ENCODE measurements around the gene SENP2. TPM values are rescaled to one million over a fixed set of nuclear protein-coding genes. Genes with fewer than 3 reads are reported as not detected.
A peak's percentile ranks its signal among the peaks of the same experiment; 100 is the strongest.

Gene SENP2
- total RNA-seq, 1 donor = 24.6 TPM

- H3K9me3 ChIP-seq (ENCODE audit: low read depth, low read length) = no peaks in the 10 kb centered on the region
- H3K79me2 ChIP-seq (ENCODE audit: insufficient read depth, low read length) = no peaks in the 10 kb centered on the region
- H3K4me1 ChIP-seq (ENCODE audit: insufficient read depth, low read length) = peaks cover 15% of the 10 kb centered on the region
- H4K20me1 ChIP-seq (ENCODE audit: insufficient read depth, low read length) = no peaks in the 10 kb centered on the region
- no peaks in the 10 kb centered on the region for H3K36me3 ChIP-seq (ENCODE audit: insufficient read depth, low read length)
- H3K4me3 ChIP-seq (ENCODE audit: insufficient read depth, low read length) = no peak overlapping the region
- no peak overlapping the region for H3K4me2 ChIP-seq (ENCODE audit: insufficient read depth, low read length)
- TF ChIP-seq CTCF (IDR thresholded peaks at IDR 0.05; ENCODE audit: extremely low read depth, low read depth, low read length) = no peak
- DNase-seq (ENCODE audit: insufficient read length, low spot score, missing footprints) = no peak
- H2AFZ ChIP-seq (ENCODE audit: low read length) = no peak overlapping the region
- peaks cover 5% of the 10 kb centered on the region for H3K27me3 ChIP-seq (ENCODE audit: insufficient read depth, low read length)
- no peak overlapping the region for H3K27ac ChIP-seq (ENCODE audit: low read depth, low read length)
These were observed 25.4 kb upstream of the SENP2 start for GRCh38 chr3:185560676-185561075.

- Histone ChIP-seq H3K36me3 (ENCODE audit: insufficient read depth, low read length) (no peaks in the 10 kb centered on the region), H4K20me1 (ENCODE audit: insufficient read depth, low read length) (no peaks in the 10 kb centered on the region), H3K27ac (ENCODE audit: low read depth, low read length) (no peak overlapping the region), H3K79me2 (ENCODE audit: insufficient read depth, low read length) (no peaks in the 10 kb centered on the region), H3K9me3 (ENCODE audit: low read depth, low read length) (no peaks in the 10 kb centered on the region), H3K4me1 (ENCODE audit: insufficient read depth, low read length) (peaks cover 15% of the 10 kb centered on the region), H3K4me2 (ENCODE audit: insufficient read depth, low read length) (peak overlapping the region; percentile 18), H3K4me3 (ENCODE audit: insufficient read depth, low read length) (no peak overlapping the region), H2AFZ (ENCODE audit: low read length) (peak overlapping the region; percentile 50), H3K27me3 (ENCODE audit: insufficient read depth, low read length) (peaks cover 5% of the 10 kb centered on the region)
- no peak for DNase-seq (ENCODE audit: insufficient read length, low spot score, missing footprints)
- no peak for TF ChIP-seq CTCF (IDR thresholded peaks at IDR 0.05; ENCODE audit: extremely low read depth, low read depth, low read length)
These were observed 24.6 kb upstream of the SENP2 start for GRCh38 chr3:185561374-185561943.

- H3K27me3 ChIP-seq (ENCODE audit: insufficient read depth, low read length) = peaks cover 5% of the 10 kb centered on the region
- no peaks in the 10 kb centered on the region for H4K20me1 ChIP-seq (ENCODE audit: insufficient read depth, low read length)
- TF ChIP-seq CTCF (IDR thresholded peaks at IDR 0.05; ENCODE audit: extremely low read depth, low read depth, low read length) = no peak
- no peak for DNase-seq (ENCODE audit: insufficient read length, low spot score, missing footprints)
- no peak overlapping the region for H3K4me3 ChIP-seq (ENCODE audit: insufficient read depth, low read length)
- H2AFZ ChIP-seq (ENCODE audit: low read length) = peak overlapping the region; percentile 35
- H3K79me2 ChIP-seq (ENCODE audit: insufficient read depth, low read length) = no peaks in the 10 kb centered on the region
- H3K4me2 ChIP-seq (ENCODE audit: insufficient read depth, low read length) = peak overlapping the region; percentile 18
- H3K4me1 ChIP-seq (ENCODE audit: insufficient read depth, low read length) = peaks cover 15% of the 10 kb centered on the region
- H3K9me3 ChIP-seq (ENCODE audit: low read depth, low read length) = no peaks in the 10 kb centered on the region
- H3K36me3 ChIP-seq (ENCODE audit: insufficient read depth, low read length) = no peaks in the 10 kb centered on the region
- H3K27ac ChIP-seq (ENCODE audit: low read depth, low read length) = no peak overlapping the region
These were observed 24.1 kb upstream of the SENP2 start for GRCh38 chr3:185561958-185562357.

- Histone ChIP-seq H3K36me3 (ENCODE audit: insufficient read depth, low read length) (no peaks in the 10 kb centered on the region), H3K4me1 (ENCODE audit: insufficient read depth, low read length) (no peaks in the 10 kb centered on the region), H3K27me3 (ENCODE audit: insufficient read depth, low read length) (no peaks in the 10 kb centered on the region), H3K9me3 (ENCODE audit: low read depth, low read length) (no peaks in the 10 kb centered on the region), H4K20me1 (ENCODE audit: insufficient read depth, low read length) (no peaks in the 10 kb centered on the region), H2AFZ (ENCODE audit: low read length) (no peak overlapping the region), H3K27ac (ENCODE audit: low read depth, low read length) (no peak overlapping the region), H3K4me2 (ENCODE audit: insufficient read depth, low read length) (no peak overlapping the region), H3K4me3 (ENCODE audit: insufficient read depth, low read length) (no peak overlapping the region), H3K79me2 (ENCODE audit: insufficient read depth, low read length) (no peaks in the 10 kb centered on the region)
- no peak for DNase-seq (ENCODE audit: insufficient read length, low spot score, missing footprints)
- TF ChIP-seq CTCF (IDR thresholded peaks at IDR 0.05; ENCODE audit: extremely low read depth, low read depth, low read length) = no peak
These were observed 13.9 kb upstream of the SENP2 start for GRCh38 chr3:185572183-185572582.

All from osteoblast (primary cell).